Prostate gland (tissue), 2 donors: ENCODE measurements around the gene CAPS. TPM values are rescaled to one million over a fixed set of nuclear protein-coding genes. Genes with fewer than 3 reads are reported as not detected.

Source experiments
- DNase-seq: peaks from one replicate; pipeline ENCODE4 v3.0.0-alpha.2; 2019; ENCODE audit warnings: low spot score
- H3K27ac ChIP-seq, 2 donors: fragments of 200-600 bp; sonication (generic); 2 replicates each; pipeline ENCODE4 v1.5.1; 2017 to 2019
- H3K27me3 ChIP-seq: fragments of 200-600 bp; sonication (generic); replicated peaks from 2 replicates; pipeline ENCODE4 v1.5.1; 2019; ENCODE audit not compliant: insufficient read depth
- H3K36me3 ChIP-seq, 2 donors: fragments of 200-600 bp; sonication (generic); 1 replicate in 1 of 2; 2 replicates in 1 of 2; pipeline versions ENCODE4 v1.5.1 to v1.8.1; 2017 to 2019
- H3K4me1 ChIP-seq: fragments of 200-600 bp; sonication (generic); replicated peaks from 2 replicates; pipeline ENCODE4 v1.5.1; 2019
- H3K4me3 ChIP-seq, 2 donors: fragments of 200-600 bp; sonication (generic); 2 replicates each; pipeline ENCODE4 v1.5.1; 2017 to 2019
- H3K9me3 ChIP-seq: fragments of 200-600 bp; sonication (generic); 2 replicates; pipeline ENCODE4 v1.5.1; 2017
- POLR2A ChIP-seq: fragments of 450-650 bp; IDR thresholded peaks from one replicate; pipeline ENCODE4 v1.6.1; 2016; ENCODE audit warnings: antibody characterized with exemption, mild to moderate bottlenecking
- POLR2AphosphoS5 ChIP-seq: sonication (generic); formaldehyde crosslinking; IDR thresholded peaks from one replicate; pipeline ENCODE4 v1.6.1; 2017; ENCODE audit warnings: antibody characterized with exemption
- WGBS: methylation state at CpG from one replicate; pipeline ENCODE4 v1.1.5; 2018; 5-methylcytosine and 5-hydroxymethylcytosine counted together
- intact Hi-C: fragments of 100-400 bp; cut with DNase I; formaldehyde crosslinking; loops from one replicate; pipeline ENCODE4 v1.14.2; 2022
- total RNA-seq, 2 donors: library from RNA; depleted of rRNA; stranded (reverse); fragments of >200 nt; gene quantifications; one replicate each; pipeline ENCODE4 v1.1.0, GENCODE V29; 2016
- TF ChIP-seq, protein P1 (sequence below), 4 experiments: fragments of 200-600 bp in 2 of 4; fragments of 450-650 bp in 2 of 4; sonication (generic) in 2 of 4; IDR thresholded peaks; 1 replicate in 3 of 4; 2 replicates in 1 of 4; pipeline ENCODE4 v1.5.1; 2016 to 2019; ENCODE audit warnings: antibody characterized with exemption in 4 of 4, mild to moderate bottlenecking in 2 of 4, moderate library complexity in 2 of 4

Gene CAPS
- total RNA-seq, 2 donors from 2014 or later, result 27.9 to 36.8 TPM

DNA sequence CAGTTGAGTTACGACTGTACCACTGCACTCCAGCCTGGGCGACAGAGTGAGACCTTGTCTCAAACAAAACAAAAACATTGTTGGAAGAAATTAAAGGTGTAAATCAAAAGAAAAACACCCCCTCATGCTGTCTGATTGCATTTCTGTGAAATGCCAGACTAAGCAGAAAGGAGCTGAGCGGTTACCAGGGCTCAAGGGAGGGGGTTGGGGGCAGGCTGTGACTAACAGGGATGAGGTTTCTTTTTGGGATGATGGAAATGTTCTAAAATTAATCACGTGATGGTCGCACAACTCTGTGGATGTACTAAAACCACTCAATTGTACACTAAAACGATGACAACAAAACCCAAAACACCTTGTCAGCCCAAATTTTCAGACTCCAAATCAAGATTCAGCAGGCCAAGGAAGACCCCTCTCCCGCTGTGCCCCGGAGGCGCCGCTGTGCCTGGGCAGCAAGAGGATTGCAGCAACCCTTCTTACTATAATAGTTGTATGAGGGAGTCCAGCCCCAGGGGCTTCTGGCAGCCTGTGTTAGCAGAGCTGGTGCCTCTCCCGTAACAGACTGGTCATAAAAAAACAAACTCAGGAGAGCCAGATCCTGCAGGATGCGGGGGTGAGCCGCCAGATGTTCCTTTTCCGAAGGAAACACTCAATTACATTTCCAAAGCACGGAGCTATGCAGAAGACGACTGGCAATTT, 20.9 kb downstream of the CAPS start:
- WGBS, result 58% methylated on average over 16 of the region's 16 CpGs
- H3K27me3 ChIP-seq, result no peaks in the 10 kb centered on the region
- no peaks in the 10 kb centered on the region for H3K36me3 ChIP-seq

DNA sequence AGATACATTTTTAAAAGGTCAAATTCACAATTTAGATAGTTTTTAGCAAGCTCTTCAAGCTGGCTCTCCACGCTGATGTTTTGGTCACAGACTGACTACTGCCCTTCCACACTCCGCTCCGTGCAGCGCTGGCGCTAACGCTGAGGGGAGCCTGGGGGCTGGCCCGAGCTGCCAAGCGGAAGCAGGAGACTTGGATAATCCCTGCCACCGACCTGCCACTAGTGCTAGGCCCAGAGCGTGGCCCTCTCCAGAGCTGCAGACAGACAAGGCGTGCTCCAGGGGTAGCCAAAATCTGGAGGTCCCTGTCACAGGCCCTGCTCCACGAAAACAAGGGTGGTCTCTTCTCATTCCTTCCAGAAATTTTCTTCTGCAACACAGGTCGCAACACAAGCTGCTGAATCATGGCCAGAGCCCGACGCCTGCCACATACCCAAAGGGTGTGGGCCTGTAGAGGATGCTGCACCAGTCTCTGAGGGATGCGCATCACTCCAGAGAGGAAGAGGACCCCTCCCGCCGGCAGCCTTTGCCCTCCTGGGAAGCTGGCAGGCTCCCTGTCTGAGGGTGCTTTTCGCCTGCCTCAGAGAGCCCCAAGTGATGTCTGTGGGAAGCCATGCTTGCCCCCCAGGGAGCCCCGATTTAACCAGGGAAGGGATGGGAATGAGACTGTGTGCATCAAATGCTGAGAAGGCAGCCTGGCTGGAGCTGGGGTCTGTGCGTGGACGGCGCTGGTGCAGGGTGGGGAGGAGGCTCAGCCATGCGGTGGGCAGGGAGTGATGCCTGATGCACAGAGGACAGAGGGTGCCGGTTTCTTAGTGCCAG, 21.6 kb downstream of the CAPS start:
- WGBS, result 76% methylated on average over 25 of the region's 25 CpGs
- no peak overlapping the region for H3K4me3 ChIP-seq

More for the DNA sequence above, 20.9 kb downstream of the CAPS start:
- Histone ChIP-seq H3K4me1 (peaks cover 11% of the 10 kb centered on the region), H3K4me3 (no peak overlapping the region), H3K27ac (peak overlapping the region; percentile 4 to 18), H3K9me3 (no peaks in the 10 kb centered on the region)
- no peak for DNase-seq
- no peak for TF ChIP-seq POLR2A
- no peak for TF ChIP-seq POLR2AphosphoS5
- TF ChIP-seq, protein P1, sequence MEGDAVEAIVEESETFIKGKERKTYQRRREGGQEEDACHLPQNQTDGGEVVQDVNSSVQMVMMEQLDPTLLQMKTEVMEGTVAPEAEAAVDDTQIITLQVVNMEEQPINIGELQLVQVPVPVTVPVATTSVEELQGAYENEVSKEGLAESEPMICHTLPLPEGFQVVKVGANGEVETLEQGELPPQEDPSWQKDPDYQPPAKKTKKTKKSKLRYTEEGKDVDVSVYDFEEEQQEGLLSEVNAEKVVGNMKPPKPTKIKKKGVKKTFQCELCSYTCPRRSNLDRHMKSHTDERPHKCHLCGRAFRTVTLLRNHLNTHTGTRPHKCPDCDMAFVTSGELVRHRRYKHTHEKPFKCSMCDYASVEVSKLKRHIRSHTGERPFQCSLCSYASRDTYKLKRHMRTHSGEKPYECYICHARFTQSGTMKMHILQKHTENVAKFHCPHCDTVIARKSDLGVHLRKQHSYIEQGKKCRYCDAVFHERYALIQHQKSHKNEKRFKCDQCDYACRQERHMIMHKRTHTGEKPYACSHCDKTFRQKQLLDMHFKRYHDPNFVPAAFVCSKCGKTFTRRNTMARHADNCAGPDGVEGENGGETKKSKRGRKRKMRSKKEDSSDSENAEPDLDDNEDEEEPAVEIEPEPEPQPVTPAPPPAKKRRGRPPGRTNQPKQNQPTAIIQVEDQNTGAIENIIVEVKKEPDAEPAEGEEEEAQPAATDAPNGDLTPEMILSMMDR (IDR thresholded peaks at IDR 0.05), result no peak
- intact Hi-C loops, result loop anchor here (5.0 kb wide), 1 partner anchor 32 kb away; no protein-coding TSS in a partner anchor

DNA sequence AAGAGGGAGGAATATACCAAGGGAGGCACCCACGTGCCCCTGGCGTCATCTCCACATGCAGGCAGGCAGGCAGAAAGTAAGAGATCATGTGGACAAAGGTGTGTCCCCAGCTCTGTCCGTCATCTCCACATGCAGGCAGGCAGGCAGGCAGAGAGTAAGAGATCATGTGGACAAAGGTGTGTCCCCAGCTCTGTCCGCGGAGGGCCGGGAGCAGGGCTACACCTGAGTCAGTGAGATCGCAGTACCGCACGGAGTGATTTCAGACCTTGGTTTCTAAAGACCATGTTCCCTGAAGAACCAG, 22.2 kb downstream of the CAPS start:
- Histone ChIP-seq H3K36me3 (peaks cover 0 to 4% of the 10 kb centered on the region in 2 donors), H3K9me3 (no peaks in the 10 kb centered on the region), H3K4me1 (peaks cover 11% of the 10 kb centered on the region), H3K4me3 (no peak overlapping the region), H3K27me3 (no peaks in the 10 kb centered on the region), H3K27ac (no peak overlapping the region)
- TF ChIP-seq, protein P1 (IDR thresholded peaks at IDR 0.05), result no peak
- TF ChIP-seq POLR2A, result no peak
- TF ChIP-seq POLR2AphosphoS5, result no peak
- intact Hi-C loops, result no loop called here
- 93% methylated on average over 9 of the region's 9 CpGs for WGBS
- DNase-seq, result no peak

More for the DNA sequence above, 21.6 kb downstream of the CAPS start:
- intact Hi-C loops, result no loop called here
- no peak overlapping the region for H3K27ac ChIP-seq
- peaks cover 11% of the 10 kb centered on the region for H3K4me1 ChIP-seq
- no peaks in the 10 kb centered on the region for H3K9me3 ChIP-seq
- TF ChIP-seq, protein P1 (IDR thresholded peaks at IDR 0.05), result no peak
- TF ChIP-seq POLR2A (no peak), POLR2AphosphoS5 (no peak)
- H3K27me3 ChIP-seq, result no peaks in the 10 kb centered on the region
- DNase-seq, result no peak
- H3K36me3 ChIP-seq, result peaks cover 0 to under 1% of the 10 kb centered on the region in 2 donors

DNA sequence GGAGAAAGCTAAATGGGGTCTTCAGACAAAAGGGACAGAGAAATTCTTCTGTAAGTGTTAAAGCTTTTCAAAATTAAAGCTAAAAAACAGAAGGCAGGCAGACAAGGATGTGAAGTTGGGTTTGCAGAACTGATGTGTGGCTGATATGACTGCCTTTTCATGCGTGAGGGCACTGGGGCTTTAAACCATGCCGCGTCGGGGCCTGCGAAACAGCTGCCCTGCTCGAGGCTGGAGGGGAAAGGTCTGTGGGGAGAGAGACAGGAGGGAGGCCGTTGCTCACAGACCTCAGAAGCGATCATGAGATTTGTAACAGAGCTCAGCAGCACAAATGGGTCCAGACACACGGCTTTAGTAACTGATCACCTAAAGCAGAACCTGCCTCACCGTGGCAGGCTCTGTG, 23.5 kb downstream of the CAPS start:
- no peak for DNase-seq
- Histone ChIP-seq H3K36me3 (peaks cover 0 to 4% of the 10 kb centered on the region in 2 donors), H3K9me3 (no peaks in the 10 kb centered on the region), H3K27ac (peak overlapping the region in 1 of 2 donors; percentile 50), H3K27me3 (no peaks in the 10 kb centered on the region), H3K4me1 (peaks cover 11% of the 10 kb centered on the region), H3K4me3 (no peak overlapping the region)
- intact Hi-C loops, result no loop called here
- TF ChIP-seq, protein P1 (IDR thresholded peaks at IDR 0.05), result no peak
- TF ChIP-seq POLR2AphosphoS5, result no peak
- TF ChIP-seq POLR2A, result no peak
- 52% methylated on average over 10 of the region's 10 CpGs for WGBS
